ENCODE measurements around the gene ISCU.

The ISCU gene

DNA sequence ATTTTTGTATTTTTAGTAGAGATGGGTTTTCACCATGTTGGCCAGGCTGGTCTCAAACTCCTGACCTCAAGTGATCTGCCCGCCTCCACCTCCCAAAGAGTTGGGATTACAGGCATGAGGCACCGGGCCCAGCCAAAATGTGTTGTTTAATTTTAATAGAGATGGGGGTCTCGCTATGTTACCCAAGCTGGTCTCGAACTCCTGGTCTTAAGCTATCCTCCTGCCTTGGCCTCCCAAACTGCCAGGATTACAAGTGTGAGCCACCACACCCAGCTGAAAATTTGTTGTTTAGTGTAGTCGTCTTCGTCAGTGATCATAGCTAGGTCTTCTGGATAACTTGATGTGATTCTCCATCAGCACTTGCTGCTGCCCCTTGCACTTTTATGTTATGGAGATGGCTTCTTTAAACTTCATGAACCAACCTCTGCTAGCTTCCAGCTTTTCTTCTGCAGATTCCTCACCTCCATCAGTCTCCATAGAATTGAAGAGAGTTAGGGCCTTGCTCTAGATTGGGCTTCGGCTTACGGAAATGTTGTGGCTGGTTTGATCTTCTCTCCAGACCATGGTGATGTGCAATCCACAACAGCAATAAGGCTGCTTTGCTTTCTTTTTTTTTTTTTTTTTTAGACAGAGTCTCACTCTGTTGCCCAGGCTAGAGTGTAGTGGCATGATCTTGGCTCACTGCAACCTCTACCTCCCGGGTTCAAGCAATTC, 13.0 kb downstream of the ISCU start:
- no peak overlapping the region for H3K4me3 ChIP-seq (ENCODE audit: low read depth, low read length)
- in situ Hi-C loops (cut with HindIII; ENCODE audit: low sequenced_read_pairs): no loop called here
- TF ChIP-seq, protein P1, sequence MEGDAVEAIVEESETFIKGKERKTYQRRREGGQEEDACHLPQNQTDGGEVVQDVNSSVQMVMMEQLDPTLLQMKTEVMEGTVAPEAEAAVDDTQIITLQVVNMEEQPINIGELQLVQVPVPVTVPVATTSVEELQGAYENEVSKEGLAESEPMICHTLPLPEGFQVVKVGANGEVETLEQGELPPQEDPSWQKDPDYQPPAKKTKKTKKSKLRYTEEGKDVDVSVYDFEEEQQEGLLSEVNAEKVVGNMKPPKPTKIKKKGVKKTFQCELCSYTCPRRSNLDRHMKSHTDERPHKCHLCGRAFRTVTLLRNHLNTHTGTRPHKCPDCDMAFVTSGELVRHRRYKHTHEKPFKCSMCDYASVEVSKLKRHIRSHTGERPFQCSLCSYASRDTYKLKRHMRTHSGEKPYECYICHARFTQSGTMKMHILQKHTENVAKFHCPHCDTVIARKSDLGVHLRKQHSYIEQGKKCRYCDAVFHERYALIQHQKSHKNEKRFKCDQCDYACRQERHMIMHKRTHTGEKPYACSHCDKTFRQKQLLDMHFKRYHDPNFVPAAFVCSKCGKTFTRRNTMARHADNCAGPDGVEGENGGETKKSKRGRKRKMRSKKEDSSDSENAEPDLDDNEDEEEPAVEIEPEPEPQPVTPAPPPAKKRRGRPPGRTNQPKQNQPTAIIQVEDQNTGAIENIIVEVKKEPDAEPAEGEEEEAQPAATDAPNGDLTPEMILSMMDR (IDR thresholded peaks at IDR 0.05; ENCODE audit: low read depth, low read length): no peak
- DNase-seq (ENCODE audit: low read depth, low spot score): no peak

DNA sequence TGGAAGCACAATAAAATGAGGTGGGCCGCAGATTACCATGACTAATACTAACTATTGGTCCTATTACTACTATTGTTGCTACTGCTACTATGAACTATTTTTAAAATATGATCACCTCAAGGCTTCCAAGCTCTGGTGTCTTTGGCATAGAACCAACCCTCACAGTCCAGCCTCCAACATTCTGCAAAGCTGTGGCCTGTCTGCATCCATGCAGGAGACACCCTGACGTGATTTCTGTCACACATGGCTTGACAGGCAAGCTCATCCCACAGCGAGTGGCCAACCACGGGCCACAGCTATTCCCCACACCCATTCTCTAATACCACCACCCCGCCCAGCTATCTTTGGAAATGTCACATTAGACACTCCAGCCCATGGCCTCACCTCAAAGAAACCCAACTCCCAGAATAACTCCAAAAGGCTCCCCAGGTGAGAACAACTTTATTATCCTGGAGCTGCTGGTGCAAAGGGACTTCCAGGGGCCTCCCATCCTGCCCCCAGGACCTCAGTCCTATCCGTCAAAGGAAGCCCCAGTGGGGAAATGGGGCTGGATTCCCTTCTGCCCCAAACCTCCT, 14.4 kb downstream of the ISCU start:
- TF ChIP-seq, protein P1 (IDR thresholded peaks at IDR 0.05; ENCODE audit: low read depth, low read length): no peak
- no peak overlapping the region for H3K4me3 ChIP-seq (ENCODE audit: low read depth, low read length)
- in situ Hi-C loops (cut with HindIII; ENCODE audit: low sequenced_read_pairs): no loop called here
- peak; percentile 52 for DNase-seq (ENCODE audit: low read depth, low spot score)

DNA sequence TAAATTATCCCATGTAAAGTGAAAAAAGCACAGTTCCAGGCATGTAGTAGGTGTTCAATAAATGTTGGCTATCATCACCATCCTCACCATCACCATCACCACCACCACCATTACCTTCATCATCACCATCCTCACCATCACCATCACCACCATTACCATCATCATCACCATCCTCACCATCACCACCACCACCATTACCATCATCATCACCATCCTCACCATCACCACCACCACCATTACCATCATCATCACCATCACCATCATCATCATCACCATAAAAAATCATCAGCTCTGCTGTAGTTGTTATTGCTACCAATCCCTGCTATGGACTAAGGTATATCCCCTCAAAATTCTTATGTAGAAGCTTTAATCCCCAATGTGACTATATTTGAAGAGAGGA, 15.1 kb downstream of the ISCU start:
- DNase-seq (ENCODE audit: low read depth, low spot score): no peak
- TF ChIP-seq, protein P1 (IDR thresholded peaks at IDR 0.05; ENCODE audit: low read depth, low read length): no peak
- in situ Hi-C loops (cut with HindIII; ENCODE audit: low sequenced_read_pairs): no loop called here
- no peak overlapping the region for H3K4me3 ChIP-seq (ENCODE audit: low read depth, low read length)

DNA sequence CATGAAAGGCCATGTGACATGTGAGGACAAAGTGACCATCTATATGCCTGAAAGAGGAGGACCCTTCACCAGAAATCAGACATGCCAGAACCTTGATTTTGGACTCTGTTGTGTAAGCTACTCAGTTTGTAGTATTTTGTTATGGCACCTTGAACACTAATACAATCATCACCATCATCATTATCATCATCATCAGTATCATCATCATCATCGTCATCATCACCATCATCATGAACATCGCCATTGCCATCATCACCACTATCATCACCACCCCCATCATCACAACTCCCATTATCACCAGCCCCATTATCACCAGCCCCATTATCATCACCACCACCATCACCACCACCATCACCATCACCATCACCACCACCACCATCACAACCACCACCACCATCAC, 15.9 kb downstream of the ISCU start:
- TF ChIP-seq, protein P1 (IDR thresholded peaks at IDR 0.05; ENCODE audit: low read depth, low read length): no peak
- in situ Hi-C loops (cut with HindIII; ENCODE audit: low sequenced_read_pairs): no loop called here
- no peak overlapping the region for H3K4me3 ChIP-seq (ENCODE audit: low read depth, low read length)
- no peak for DNase-seq (ENCODE audit: low read depth, low spot score)

DNA sequence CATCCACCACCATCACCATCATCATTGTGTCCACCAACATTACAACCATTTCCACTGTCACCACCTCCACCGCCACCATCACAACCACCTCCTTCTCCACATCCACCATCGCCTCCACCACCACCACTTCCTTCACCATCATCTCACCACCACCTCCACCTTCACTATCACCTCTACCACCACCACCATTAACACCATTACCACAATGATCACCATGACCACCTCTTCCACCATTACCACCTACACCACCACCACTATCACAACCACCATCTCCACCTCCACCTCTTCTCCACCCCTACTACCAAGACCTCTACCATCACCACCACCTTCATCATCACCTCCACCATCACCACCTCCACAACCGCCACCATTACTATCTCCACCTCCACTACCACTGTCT, 16.4 kb downstream of the ISCU start:
- in situ Hi-C loops (cut with HindIII; ENCODE audit: low sequenced_read_pairs): no loop called here
- no peak overlapping the region for H3K4me3 ChIP-seq (ENCODE audit: low read depth, low read length)
- no peak for DNase-seq (ENCODE audit: low read depth, low spot score)
- TF ChIP-seq, protein P1 (IDR thresholded peaks at IDR 0.05; ENCODE audit: low read depth, low read length): no peak

DNA sequence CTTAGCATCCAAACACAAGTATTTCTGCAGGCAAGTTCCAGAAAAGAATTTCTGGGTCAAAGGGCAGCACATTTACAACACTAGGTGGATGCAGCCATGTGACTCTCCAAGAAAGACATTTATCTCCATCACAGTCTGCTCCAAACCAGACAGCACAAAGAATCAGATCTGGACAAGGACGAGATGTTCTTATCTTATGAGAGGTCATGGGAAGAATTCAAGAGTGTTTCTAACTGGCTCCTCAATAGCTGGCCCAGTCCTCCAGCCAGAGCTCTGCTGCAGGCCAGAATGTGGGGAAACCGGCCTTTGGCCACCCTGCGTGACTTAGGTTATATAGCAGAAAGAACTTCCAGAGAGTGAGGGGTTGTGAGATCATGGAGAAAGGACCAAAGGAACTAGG, 18.1 kb downstream of the ISCU start:
- TF ChIP-seq, protein P1 (IDR thresholded peaks at IDR 0.05; ENCODE audit: low read depth, low read length): no peak
- in situ Hi-C loops (cut with HindIII; ENCODE audit: low sequenced_read_pairs): no loop called here
- no peak for DNase-seq (ENCODE audit: low read depth, low spot score)
- no peak overlapping the region for H3K4me3 ChIP-seq (ENCODE audit: low read depth, low read length)
